ENCODE results near the gene ALPL.

Gene ALPL

GRCh38 chr1:21607549-21608529, 98.6 kb downstream of the ALPL start:
- in situ Hi-C loops (cut with MboI; ENCODE audit: low pct_unique_long_range_greater_than_20kb, low sequenced_read_pairs) = no loop called here
- DNase-seq = no peak

- in situ Hi-C loops (cut with MboI; ENCODE audit: low pct_unique_long_range_greater_than_20kb, low sequenced_read_pairs) = no loop called here
- no peak for DNase-seq
Observed at GRCh38 chr1:21608798-21609197, 99.6 kb downstream of the ALPL start.

DNA sequence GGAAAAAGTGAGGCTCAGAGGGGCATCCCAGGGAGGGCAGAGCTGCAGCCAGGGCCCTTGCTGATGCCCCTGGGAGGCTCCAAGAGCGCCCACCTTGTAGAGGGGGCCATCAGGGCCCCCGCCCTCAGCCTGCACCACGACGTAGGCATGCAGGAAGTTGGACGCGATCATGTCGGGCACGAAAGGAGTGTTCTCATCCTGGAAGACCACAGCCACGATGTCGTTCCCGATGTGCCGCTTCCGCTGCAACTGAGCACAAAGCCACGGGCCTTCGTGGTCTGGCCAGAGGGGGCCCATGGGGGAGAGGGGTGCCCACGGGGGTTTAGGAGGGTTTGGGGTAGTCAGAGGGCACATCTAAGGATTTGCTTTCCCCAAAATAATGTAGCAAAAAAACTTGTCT, 100.8 kb downstream of the ALPL start:
- in situ Hi-C loops (cut with MboI; ENCODE audit: low pct_unique_long_range_greater_than_20kb, low sequenced_read_pairs) = no loop called here
- DNase-seq = no peak

- DNase-seq = no peak
- in situ Hi-C loops (cut with MboI; ENCODE audit: low pct_unique_long_range_greater_than_20kb, low sequenced_read_pairs) = no loop called here
Observed at GRCh38 chr1:21610989-21611785, 102.0 kb downstream of the ALPL start.

GRCh38 chr1:21612057-21612456, 102.8 kb downstream of the ALPL start:
- DNase-seq = no peak
- in situ Hi-C loops (cut with MboI; ENCODE audit: low pct_unique_long_range_greater_than_20kb, low sequenced_read_pairs) = no loop called here

DNA sequence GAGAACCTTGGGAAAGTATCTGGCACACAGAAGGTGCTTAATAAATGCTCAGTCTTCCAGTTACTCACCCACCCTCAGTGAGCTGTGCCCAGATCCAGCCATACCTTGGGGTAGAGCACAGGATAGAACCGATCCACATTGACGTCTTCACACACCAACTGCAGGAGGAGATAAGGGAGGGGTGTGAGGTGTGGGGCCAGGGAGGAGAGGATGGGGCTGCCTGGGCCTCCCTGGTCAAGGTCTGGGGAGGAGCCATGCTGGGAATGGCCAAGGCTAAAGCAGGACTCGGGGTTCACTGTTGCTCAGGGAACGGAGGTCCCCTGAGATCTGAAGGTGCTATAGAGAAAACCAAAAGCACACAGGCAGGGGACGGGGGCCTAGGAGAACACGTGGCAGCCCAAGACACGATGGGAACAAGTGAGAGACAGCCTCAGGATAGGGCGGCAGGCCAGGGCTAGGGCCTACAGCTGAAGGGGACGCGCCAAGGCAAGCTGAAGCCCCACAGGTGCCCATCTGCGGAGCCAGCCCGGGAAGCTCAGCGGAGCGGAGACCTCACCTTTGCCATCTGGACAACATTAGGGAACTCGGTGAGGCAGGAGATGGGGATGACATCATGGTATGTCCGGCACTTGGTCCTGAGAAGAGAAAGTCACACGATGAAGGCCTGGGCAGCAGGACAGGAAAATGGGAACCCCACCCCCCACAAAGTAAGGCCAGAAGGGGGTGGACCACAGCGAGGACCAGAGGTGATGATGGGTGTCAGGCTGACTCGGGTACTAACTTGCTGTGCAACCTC, 104.0 kb downstream of the ALPL start:
- in situ Hi-C loops (cut with MboI; ENCODE audit: low pct_unique_long_range_greater_than_20kb, low sequenced_read_pairs) = no loop called here
- no peak for DNase-seq

GRCh38 chr1:21614419-21615115, 105.3 kb downstream of the ALPL start:
- in situ Hi-C loops (cut with MboI; ENCODE audit: low pct_unique_long_range_greater_than_20kb, low sequenced_read_pairs) = no loop called here
- no peak for DNase-seq

- no peak for DNase-seq
- in situ Hi-C loops (cut with MboI; ENCODE audit: low pct_unique_long_range_greater_than_20kb, low sequenced_read_pairs) = no loop called here
Observed at GRCh38 chr1:21616372-21616771, 107.1 kb downstream of the ALPL start.

- in situ Hi-C loops (cut with MboI; ENCODE audit: low pct_unique_long_range_greater_than_20kb, low sequenced_read_pairs) = no loop called here
- no peak for DNase-seq
Observed at GRCh38 chr1:21617126-21617738, 108.0 kb downstream of the ALPL start.

GRCh38 chr1:21618059-21618458, 108.8 kb downstream of the ALPL start:
- in situ Hi-C loops (cut with MboI; ENCODE audit: low pct_unique_long_range_greater_than_20kb, low sequenced_read_pairs) = no loop called here
- DNase-seq = no peak

- in situ Hi-C loops (cut with MboI; ENCODE audit: low pct_unique_long_range_greater_than_20kb, low sequenced_read_pairs) = no loop called here
- DNase-seq = no peak
Observed at GRCh38 chr1:21618561-21619374, 109.5 kb downstream of the ALPL start.

- DNase-seq = no peak
- in situ Hi-C loops (cut with MboI; ENCODE audit: low pct_unique_long_range_greater_than_20kb, low sequenced_read_pairs) = no loop called here
Observed at GRCh38 chr1:21619375-21619947, 110.2 kb downstream of the ALPL start.

DNA sequence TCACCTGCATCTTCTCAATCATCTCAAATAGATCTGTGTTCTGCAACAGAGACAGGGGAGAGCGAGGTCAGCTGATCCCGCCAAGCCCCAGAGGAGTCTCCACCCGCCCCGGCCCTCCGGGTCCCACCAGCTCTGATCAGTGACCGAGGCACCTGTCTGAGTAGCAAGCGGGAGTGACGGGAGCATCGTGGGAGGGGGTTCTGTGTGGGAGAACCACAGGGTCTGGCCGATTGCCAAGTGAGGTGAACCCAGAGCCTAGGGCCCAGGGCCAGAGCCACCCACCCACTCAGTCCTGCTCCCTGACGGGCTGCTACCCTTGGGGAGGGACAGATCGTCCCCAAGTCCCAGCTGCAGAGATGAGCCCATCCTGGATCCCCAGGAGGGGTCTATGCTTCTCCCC, 110.8 kb downstream of the ALPL start:
- no peak for DNase-seq
- in situ Hi-C loops (cut with MboI; ENCODE audit: low pct_unique_long_range_greater_than_20kb, low sequenced_read_pairs) = no loop called here

DNA sequence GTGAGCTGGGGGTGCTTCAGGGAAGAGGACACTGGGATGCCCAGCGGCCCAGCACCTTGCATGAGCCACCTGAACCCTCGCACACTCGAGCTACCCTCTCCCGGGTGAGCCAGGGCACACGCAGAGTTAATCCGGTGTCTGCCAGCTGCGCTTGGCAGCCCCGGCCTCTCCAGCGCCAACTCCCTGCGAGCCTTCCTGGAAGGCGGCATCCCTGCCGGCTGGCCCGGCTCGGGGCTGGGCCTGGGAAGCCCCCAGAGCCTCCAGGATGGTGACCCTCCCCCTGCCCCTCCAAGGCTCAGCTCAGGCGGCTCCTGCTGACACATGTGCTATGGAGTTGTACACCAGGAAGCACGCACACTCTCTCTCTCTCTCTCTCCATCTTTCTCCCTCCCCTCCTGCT, 111.3 kb downstream of the ALPL start:
- in situ Hi-C loops (cut with MboI; ENCODE audit: low pct_unique_long_range_greater_than_20kb, low sequenced_read_pairs) = no loop called here
- DNase-seq = no peak

DNA sequence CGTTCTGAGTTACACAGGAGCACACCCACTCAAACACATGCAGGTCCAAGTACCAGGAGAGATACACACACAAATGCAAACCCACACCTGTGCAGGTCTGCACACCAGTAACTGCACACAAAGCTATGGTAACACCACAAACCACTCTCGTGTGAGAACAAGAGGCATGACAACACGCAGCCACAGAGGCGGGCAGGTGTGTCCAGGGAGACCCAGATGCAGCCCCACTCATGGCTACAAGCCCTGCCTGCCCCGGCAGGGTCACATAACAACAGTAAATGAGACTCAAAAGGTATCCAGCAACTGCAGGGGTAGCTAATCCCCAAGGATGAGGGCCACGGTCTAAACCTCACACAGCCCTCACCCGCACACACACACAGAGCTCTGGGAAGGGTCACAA, 111.8 kb downstream of the ALPL start:
- DNase-seq = no peak
- in situ Hi-C loops (cut with MboI; ENCODE audit: low pct_unique_long_range_greater_than_20kb, low sequenced_read_pairs) = no loop called here

DNA sequence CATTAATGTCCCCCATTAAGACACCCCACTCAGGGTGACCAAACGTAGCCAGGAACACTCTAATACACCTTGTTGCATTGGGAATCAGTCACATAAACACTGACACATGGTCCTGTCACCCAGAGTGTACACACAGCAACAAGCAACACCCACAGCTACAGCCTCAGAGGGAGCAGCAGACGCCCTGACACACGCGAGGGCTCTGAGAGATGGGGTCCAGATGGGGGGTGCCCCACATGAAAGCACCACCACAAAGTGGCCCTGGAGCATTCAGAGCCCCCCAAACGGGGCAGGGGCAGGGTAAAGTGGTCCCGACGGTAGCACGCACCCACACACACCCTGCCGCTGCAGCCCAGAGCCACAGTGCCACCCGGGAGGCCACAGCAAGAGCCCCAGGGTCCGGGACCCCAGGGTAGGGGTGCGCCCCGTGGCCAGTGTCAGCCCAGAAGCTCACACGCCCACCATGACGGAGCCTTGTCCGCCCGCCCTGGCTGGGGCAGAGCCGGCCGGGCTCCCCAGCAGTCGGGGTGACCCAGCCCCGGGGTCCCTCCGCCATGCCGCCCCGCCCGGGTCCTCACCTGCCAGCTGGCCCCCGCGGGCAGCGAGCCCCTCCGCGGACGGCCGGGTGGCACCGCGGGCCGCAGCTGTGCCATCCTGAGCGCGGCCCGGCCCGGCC, 112.7 kb downstream of the ALPL start:
- in situ Hi-C loops (cut with MboI; ENCODE audit: low pct_unique_long_range_greater_than_20kb, low sequenced_read_pairs) = no loop called here
- no peak for DNase-seq

Measured in KBM-7 (cell line).